SH-SY5Y (cell line): ENCODE data around the gene RERE.

Experiments
- GATA2 ChIP-seq: IDR thresholded peaks from 2 replicates; pipeline ENCODE4 v1.6.1; 2011; ENCODE audit warnings: mild to moderate bottlenecking, low read depth, low read length
- GATA3 ChIP-seq: IDR thresholded peaks from 2 replicates; pipeline ENCODE4 v1.6.1; 2011; ENCODE audit warnings: low read depth, mild to moderate bottlenecking, low read length, moderate library complexity

DNA sequence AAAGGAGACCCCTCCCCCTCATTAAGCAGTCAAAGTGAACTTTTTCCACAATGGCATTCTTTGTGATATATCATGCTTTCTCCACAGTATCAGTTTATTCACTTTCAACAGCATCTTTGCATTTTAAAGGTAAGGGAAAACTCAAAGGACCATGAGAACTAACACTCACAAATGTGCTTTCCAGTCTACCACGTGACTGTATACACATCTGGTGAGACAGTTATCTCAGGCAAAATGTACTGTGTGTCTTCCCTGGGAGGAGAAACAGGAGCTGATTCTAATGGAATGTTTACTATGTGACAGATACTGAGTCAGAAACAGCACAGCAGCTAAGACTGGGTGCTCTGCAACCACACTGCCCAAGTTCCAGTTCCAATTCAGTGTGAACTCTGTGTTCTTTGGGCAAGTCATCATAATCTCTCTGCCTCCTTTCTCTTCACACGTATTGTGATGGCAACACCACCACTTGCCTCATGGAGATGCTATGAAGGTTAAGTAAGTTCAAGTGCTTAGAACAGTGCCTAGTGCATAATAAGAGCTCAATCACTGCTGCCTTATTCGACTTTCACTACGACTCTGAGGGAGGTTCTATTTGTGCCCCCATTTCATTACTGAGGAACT, 420.5 kb downstream of the RERE start:
- TF ChIP-seq GATA2, result no peak
- TF ChIP-seq GATA3, result no peak
